ENCODE measurements around the gene HDAC8.
"Not testable (repeated sequence)": the region's sequence is repeated elsewhere in the genome, so short reads cannot be mapped to it uniquely, and the experiment has no call there.

DNA sequence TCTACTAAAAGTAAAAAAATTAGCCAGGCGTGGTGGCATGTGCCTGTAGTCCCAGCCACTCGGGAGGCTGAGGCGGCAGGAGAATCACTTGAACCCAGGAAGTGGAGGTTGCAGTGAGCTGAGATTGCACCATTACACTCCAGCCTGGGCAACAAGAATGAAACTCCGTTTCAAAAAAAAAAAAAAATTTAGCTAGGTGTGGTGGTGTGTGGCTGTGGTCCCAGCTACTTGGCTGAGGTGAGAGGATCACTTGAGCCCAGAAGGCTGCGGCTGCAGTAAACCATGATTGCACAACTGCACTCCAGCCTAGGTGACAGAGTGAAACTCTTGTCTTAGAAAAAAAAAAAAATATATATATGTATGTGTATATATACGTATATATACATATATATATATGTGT, 20.2 kb downstream of the HDAC8 start:
- TF ChIP-seq, protein P1, sequence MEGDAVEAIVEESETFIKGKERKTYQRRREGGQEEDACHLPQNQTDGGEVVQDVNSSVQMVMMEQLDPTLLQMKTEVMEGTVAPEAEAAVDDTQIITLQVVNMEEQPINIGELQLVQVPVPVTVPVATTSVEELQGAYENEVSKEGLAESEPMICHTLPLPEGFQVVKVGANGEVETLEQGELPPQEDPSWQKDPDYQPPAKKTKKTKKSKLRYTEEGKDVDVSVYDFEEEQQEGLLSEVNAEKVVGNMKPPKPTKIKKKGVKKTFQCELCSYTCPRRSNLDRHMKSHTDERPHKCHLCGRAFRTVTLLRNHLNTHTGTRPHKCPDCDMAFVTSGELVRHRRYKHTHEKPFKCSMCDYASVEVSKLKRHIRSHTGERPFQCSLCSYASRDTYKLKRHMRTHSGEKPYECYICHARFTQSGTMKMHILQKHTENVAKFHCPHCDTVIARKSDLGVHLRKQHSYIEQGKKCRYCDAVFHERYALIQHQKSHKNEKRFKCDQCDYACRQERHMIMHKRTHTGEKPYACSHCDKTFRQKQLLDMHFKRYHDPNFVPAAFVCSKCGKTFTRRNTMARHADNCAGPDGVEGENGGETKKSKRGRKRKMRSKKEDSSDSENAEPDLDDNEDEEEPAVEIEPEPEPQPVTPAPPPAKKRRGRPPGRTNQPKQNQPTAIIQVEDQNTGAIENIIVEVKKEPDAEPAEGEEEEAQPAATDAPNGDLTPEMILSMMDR (conservative IDR thresholded peaks at IDR 0.05; ENCODE audit: low read length): not testable (repeated sequence)
- not testable (repeated sequence) for TF ChIP-seq EZH2phosphoT487 (IDR thresholded peaks at IDR 0.05; ENCODE audit: borderline replicate concordance)

All from Loucy (cell line).